ENCODE data around the gene NRXN3.
A peak's percentile ranks its signal among the peaks of the same experiment; 100 is the strongest.

NRXN3 gene

DNA sequence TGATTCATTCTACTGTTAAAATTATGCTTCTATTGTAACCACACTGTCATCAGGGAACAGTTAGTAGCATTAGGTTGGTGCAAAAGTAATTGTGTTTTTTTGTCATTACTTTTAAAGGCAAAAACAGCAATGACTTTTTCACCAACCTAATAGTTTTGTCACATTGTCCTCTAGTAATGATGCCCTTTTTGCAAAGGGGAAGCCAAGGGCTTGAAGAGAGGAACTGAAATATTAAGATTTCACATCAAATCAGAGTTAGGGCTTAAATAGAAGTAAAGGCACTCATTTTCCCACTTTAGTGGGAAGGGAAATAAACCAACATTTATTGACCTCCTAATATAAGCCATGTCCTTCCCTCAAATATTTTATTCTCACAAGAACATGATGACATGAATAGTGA, 273.7 kb downstream of the NRXN3 start:
- TF ChIP-seq, protein P1, sequence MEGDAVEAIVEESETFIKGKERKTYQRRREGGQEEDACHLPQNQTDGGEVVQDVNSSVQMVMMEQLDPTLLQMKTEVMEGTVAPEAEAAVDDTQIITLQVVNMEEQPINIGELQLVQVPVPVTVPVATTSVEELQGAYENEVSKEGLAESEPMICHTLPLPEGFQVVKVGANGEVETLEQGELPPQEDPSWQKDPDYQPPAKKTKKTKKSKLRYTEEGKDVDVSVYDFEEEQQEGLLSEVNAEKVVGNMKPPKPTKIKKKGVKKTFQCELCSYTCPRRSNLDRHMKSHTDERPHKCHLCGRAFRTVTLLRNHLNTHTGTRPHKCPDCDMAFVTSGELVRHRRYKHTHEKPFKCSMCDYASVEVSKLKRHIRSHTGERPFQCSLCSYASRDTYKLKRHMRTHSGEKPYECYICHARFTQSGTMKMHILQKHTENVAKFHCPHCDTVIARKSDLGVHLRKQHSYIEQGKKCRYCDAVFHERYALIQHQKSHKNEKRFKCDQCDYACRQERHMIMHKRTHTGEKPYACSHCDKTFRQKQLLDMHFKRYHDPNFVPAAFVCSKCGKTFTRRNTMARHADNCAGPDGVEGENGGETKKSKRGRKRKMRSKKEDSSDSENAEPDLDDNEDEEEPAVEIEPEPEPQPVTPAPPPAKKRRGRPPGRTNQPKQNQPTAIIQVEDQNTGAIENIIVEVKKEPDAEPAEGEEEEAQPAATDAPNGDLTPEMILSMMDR (IDR thresholded peaks at IDR 0.05): no peak

DNA sequence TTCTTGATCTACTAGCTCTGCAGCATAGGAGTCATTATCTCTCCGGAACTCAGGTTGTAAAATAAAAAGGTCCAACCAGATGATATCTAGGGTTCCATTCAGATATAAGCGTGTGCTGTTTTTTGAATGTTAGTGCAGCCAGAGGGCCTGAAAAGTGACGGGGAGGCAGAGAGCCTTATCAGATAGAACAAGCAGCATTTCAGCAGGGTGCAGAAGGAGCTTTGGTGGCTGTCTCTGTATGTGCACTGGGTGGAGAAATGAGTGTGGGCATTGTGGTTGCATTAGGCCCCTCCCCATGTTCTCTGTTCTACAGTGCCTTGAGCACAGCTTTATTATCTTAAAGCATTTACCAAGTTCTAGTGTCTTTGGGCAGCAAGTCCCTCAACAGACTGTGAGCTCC, 275.1 kb downstream of the NRXN3 start:
- TF ChIP-seq, protein P1 (IDR thresholded peaks at IDR 0.05): no peak

DNA sequence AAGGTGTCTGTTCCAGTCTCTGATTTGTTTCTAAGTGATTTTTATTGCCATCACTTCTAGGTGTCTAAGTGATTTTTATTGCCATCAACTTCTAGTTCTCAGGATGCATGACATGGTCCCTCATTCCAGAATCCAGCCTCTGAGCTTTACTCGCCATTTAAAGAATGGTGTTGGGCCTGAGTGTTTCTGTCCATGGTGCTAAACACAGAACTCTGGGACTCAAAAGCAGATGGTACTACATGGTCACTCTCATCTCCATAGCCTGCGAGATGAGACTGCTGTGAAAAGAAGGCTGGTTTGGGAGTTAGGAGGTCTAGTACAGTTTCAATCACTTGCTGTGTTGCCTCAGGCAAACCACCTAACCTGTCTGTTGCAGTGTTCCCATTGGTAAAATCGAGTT, 276.6 kb downstream of the NRXN3 start:
- TF ChIP-seq, protein P1 (IDR thresholded peaks at IDR 0.05): no peak

DNA sequence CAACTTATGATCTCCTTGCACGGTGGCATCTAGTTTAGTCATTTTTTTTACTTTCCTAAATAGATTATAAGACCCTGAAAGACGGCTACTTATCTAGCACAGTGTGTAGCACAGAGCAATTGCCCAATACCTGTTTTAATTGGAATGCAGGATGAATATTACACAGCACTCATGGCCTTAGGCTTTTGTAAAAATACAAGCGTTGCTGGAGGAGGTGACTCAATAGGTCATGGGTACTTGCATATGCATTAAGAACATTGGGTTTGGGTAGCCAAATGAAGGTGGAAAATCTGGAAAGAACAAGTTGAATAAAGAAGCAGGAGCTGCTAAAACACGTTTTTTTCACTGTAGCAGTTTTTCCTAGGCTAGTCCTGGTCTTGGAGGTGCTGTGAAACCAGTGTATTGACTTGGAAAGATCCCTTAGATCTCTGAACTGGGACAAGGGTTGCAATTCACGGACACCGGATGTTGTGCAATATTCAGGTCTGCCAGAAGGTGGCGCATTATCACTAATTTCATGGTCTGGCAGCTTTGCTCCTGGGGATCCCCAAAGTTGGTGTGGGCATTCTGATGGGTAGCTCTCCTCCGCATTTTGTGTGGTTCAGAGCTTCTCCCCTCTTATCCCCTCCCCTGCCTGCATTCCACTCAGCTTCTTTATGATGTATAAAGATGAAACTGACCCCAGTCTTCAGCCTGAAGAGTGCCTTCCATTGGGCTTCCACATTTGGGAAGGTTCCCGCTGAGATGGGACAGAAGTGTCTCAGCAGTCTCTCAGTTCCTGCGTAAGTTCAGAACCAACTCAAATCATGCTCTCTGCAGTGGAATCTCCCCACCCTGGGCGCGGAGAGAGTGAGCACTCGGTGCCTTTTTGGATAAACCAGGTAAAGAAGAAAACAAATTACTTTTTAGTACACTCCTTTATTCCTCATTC, 278.3 kb downstream of the NRXN3 start:
- TF ChIP-seq, protein P1 (IDR thresholded peaks at IDR 0.05): peak; percentile 75

DNA sequence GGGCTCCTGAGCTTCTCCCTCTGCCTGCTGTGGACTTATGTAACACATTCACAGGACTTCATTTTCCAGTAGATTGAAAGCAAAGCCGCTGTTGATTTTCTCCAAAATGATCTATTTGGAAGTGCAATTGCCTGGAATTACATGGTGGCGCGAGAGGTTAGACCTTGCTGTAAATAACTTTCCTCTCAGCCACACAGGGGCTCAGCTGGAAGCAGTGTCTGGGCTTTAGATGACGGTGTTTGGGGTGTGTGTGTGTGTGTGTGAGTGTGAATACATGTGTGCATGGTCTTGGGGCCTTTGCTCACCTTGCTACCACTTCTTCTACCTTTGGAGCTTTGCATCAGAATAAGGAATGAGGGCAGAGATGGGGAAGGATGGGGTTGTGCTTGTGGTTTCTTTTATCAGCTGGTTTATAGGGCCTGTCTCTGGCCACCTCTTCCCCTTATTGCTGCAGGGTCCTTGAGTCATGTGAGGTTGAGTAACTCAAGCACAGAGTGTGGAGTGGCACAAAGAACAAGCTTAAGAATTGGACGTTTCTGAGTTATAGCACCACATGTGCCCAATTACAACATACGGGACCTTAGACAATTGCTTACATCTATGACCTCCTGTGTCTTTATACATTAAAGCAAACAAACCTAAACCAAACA, 280.6 kb downstream of the NRXN3 start:
- TF ChIP-seq, protein P1 (IDR thresholded peaks at IDR 0.05): no peak

DNA sequence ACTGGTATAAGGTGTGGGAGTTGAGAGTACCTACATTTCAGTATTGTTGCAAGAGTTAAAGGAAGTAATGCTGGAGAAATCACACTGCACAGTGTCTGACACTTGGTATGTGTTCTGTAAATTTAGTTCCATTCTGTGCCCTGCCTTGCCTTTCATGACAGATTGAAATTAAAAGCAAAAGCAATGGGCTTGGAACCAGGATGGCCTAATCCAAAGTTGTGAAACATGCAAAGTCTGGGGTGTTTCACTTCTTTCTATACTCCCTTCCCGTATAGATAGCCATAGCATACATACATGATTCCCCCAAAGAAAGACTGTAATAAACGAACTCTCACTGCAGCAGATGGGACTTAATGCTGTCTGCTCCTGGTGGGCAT, 281.1 kb downstream of the NRXN3 start:
- TF ChIP-seq, protein P1 (IDR thresholded peaks at IDR 0.05): no peak

DNA sequence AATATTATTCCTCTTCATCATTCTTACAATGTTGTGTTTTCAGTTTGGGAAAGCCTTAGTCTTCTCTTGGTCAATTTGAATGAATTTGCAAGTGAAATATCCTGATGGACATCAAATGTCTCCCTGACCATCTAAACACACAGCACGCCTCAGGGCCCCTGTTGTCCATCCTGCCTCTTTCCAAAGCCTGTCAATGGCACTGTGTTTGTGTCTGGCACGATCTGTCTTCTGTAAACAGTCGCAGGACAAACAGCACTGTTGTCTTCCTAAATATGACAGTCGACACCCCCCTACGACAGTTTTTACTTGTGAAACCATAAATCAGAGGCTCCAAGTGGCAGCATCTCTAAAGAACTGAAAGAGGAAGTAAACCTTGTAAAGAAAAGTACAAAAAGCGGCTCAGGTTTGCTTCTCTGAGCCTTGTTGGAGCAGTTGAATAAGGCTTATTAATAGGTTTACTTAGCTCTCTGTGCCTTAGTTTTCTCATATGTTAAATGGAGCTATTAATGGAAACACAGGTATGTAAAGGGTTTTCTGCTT, 285.8 kb downstream of the NRXN3 start:
- TF ChIP-seq, protein P1 (IDR thresholded peaks at IDR 0.05): no peak

Data from LNCAP (cell line).